Ishikawa (cell line): ENCODE measurements around the gene IDI2.

Source experiments
- CEBPB ChIP-seq: IDR thresholded peaks from 2 replicates; pipeline ENCODE4 v1.6.1; 2012
- CREB1 ChIP-seq: IDR thresholded peaks from 2 replicates; pipeline ENCODE4 v1.6.1; 2012; ENCODE audit warnings: low read depth
- EGR1 ChIP-seq: IDR thresholded peaks from 2 replicates; pipeline ENCODE4 v1.6.1; 2012
- EP300 ChIP-seq: IDR thresholded peaks from 2 replicates; pipeline ENCODE4 v1.6.1; 2012; ENCODE audit warnings: borderline replicate concordance
- FOXM1 ChIP-seq: IDR thresholded peaks from 2 replicates; pipeline ENCODE4 v1.6.1; 2012; ENCODE audit warnings: low read depth, borderline replicate concordance
- MAX ChIP-seq: IDR thresholded peaks from 2 replicates; pipeline ENCODE4 v1.6.1; 2012
- NFIC ChIP-seq: IDR thresholded peaks from 2 replicates; pipeline ENCODE4 v1.6.1; 2012
- RAD21 ChIP-seq: IDR thresholded peaks from 2 replicates; pipeline ENCODE4 v1.6.1; 2012; ENCODE audit warnings: low read depth
- TAF1 ChIP-seq: IDR thresholded peaks from 2 replicates; pipeline ENCODE4 v1.6.1; 2012; ENCODE audit warnings: low read depth, mild to moderate bottlenecking
- TCF12 ChIP-seq: IDR thresholded peaks from 2 replicates; pipeline ENCODE4 v1.6.1; 2012; ENCODE audit warnings: low read depth
- TEAD4 ChIP-seq: IDR thresholded peaks from 2 replicates; pipeline ENCODE4 v1.6.1; 2012
- USF1 ChIP-seq: IDR thresholded peaks from 2 replicates; pipeline ENCODE4 v1.6.1; 2012
- YY1 ChIP-seq: IDR thresholded peaks from 2 replicates; pipeline ENCODE4 v1.6.1; 2012; ENCODE audit warnings: low read depth
- ZBTB7A ChIP-seq: IDR thresholded peaks from 2 replicates; pipeline ENCODE4 v1.6.1; 2012; ENCODE audit warnings: low read depth
- TF ChIP-seq, protein P1 (sequence below): IDR thresholded peaks from 2 replicates; pipeline ENCODE4 v1.6.1; 2012; ENCODE audit warnings: low read depth, mild to moderate bottlenecking

The IDI2 gene

GRCh38 chr10:1047937-1048336, 22.3 kb upstream of the IDI2 start:
- TF ChIP-seq RAD21 (no peak), MAX (no peak), TCF12 (no peak), NFIC (no peak), EGR1 (no peak), FOXM1 (no peak), CREB1 (no peak), TAF1 (no peak), ZBTB7A (no peak), TEAD4 (no peak), CEBPB (no peak)
- TF ChIP-seq, protein P1, sequence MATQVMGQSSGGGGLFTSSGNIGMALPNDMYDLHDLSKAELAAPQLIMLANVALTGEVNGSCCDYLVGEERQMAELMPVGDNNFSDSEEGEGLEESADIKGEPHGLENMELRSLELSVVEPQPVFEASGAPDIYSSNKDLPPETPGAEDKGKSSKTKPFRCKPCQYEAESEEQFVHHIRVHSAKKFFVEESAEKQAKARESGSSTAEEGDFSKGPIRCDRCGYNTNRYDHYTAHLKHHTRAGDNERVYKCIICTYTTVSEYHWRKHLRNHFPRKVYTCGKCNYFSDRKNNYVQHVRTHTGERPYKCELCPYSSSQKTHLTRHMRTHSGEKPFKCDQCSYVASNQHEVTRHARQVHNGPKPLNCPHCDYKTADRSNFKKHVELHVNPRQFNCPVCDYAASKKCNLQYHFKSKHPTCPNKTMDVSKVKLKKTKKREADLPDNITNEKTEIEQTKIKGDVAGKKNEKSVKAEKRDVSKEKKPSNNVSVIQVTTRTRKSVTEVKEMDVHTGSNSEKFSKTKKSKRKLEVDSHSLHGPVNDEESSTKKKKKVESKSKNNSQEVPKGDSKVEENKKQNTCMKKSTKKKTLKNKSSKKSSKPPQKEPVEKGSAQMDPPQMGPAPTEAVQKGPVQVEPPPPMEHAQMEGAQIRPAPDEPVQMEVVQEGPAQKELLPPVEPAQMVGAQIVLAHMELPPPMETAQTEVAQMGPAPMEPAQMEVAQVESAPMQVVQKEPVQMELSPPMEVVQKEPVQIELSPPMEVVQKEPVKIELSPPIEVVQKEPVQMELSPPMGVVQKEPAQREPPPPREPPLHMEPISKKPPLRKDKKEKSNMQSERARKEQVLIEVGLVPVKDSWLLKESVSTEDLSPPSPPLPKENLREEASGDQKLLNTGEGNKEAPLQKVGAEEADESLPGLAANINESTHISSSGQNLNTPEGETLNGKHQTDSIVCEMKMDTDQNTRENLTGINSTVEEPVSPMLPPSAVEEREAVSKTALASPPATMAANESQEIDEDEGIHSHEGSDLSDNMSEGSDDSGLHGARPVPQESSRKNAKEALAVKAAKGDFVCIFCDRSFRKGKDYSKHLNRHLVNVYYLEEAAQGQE, result no peak

GRCh38 chr10:1045415-1045814, 19.8 kb upstream of the IDI2 start:
- TF ChIP-seq FOXM1 (no peak), TEAD4 (no peak), RAD21 (no peak), EP300 (no peak), MAX (no peak), CREB1 (no peak), TAF1 (no peak), ZBTB7A (no peak), NFIC (no peak), USF1 (no peak), CEBPB (no peak), YY1 (no peak), EGR1 (no peak)

DNA sequence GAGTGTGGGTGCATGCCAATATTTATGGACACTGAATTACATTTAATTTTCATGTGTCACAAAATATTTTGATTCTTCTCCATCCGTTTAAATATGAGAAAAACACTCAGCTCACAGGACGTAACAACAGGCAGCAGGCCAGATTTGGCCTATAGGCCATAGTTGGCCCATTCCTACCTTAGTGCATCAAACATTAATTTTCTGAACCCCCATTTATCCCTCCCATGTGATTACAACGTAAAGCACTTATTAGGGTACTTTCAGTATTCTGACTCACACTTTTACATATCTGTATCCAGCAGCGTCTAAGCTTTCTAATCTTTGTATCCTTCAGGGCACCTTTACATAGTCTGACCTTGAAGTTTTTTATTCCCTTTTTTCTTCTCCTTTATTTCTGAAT, 19.3 kb upstream of the IDI2 start:
- TF ChIP-seq EP300 (no peak), TCF12 (no peak), EGR1 (no peak), YY1 (no peak), RAD21 (no peak), FOXM1 (no peak), USF1 (no peak), MAX (no peak), ZBTB7A (no peak)
- TF ChIP-seq, protein P1, result no peak

DNA sequence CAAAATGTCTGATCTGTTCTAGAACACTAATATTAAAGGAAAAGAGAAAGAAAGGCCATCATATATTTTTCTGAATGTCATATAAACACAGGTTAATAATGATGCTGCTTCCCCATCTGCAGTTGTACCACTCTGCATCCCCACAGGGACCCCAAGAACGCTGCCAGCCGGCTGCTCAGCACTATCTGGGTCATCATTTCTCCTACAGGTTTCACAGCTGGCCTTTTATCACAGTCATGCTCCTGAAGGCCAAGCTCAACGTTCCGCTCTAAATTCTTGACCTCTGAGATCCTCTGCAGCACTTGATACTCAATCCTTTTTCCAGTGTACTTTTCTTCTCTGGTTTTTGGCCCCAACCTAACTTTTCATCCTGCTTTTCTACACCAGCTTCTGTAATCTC, 18.5 kb upstream of the IDI2 start:
- TF ChIP-seq NFIC, result no peak
- no peak for TF ChIP-seq CEBPB
- TF ChIP-seq, protein P1, result no peak
- no peak for TF ChIP-seq FOXM1
- no peak for TF ChIP-seq EP300
- TF ChIP-seq EGR1, result no peak
- no peak for TF ChIP-seq CREB1
- TF ChIP-seq TCF12, result no peak
- TF ChIP-seq TEAD4, result no peak
